ENCODE results near the gene FGD6. TPM values are rescaled to one million over a fixed set of nuclear protein-coding genes. Genes with fewer than 3 reads are reported as not detected.

FGD6 gene
- total RNA-seq, 1 donor from 2014 or later = 42.1 TPM

GRCh38 chr12:95169368-95169767 lies 47.9 kb downstream of the FGD6 start:
- no peaks in the 10 kb centered on the region for H3K27me3 Mint-ChIP-seq (ENCODE audit: unreplicated experiment)
- H3K27ac Mint-ChIP-seq (ENCODE audit: unreplicated experiment) = no peak overlapping the region
- H3K4me1 Mint-ChIP-seq (ENCODE audit: low read depth, unreplicated experiment) = peaks cover 4% of the 10 kb centered on the region
- TF ChIP-seq, protein P1, sequence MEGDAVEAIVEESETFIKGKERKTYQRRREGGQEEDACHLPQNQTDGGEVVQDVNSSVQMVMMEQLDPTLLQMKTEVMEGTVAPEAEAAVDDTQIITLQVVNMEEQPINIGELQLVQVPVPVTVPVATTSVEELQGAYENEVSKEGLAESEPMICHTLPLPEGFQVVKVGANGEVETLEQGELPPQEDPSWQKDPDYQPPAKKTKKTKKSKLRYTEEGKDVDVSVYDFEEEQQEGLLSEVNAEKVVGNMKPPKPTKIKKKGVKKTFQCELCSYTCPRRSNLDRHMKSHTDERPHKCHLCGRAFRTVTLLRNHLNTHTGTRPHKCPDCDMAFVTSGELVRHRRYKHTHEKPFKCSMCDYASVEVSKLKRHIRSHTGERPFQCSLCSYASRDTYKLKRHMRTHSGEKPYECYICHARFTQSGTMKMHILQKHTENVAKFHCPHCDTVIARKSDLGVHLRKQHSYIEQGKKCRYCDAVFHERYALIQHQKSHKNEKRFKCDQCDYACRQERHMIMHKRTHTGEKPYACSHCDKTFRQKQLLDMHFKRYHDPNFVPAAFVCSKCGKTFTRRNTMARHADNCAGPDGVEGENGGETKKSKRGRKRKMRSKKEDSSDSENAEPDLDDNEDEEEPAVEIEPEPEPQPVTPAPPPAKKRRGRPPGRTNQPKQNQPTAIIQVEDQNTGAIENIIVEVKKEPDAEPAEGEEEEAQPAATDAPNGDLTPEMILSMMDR (IDR thresholded peaks at IDR 0.05; ENCODE audit: partially characterized antibody, unreplicated experiment) = no peak
- H3K36me3 Mint-ChIP-seq (ENCODE audit: unreplicated experiment) = no peaks in the 10 kb centered on the region
- no peaks in the 10 kb centered on the region for H3K9me3 Mint-ChIP-seq (ENCODE audit: unreplicated experiment)
- H3K4me3 Mint-ChIP-seq (ENCODE audit: unreplicated experiment) = no peak overlapping the region
- DNase-seq = no peak

GRCh38 chr12:95168746-95169145 lies 48.5 kb downstream of the FGD6 start:
- Mint-ChIP-seq H3K4me1 (ENCODE audit: low read depth, unreplicated experiment) (peaks cover 4% of the 10 kb centered on the region), H3K9me3 (ENCODE audit: unreplicated experiment) (no peaks in the 10 kb centered on the region), H3K27ac (ENCODE audit: unreplicated experiment) (no peak overlapping the region), H3K36me3 (ENCODE audit: unreplicated experiment) (no peaks in the 10 kb centered on the region), H3K27me3 (ENCODE audit: unreplicated experiment) (no peaks in the 10 kb centered on the region), H3K4me3 (ENCODE audit: unreplicated experiment) (no peak overlapping the region)
- TF ChIP-seq, protein P1 (IDR thresholded peaks at IDR 0.05; ENCODE audit: partially characterized antibody, unreplicated experiment) = no peak
- DNase-seq = no peak

DNA sequence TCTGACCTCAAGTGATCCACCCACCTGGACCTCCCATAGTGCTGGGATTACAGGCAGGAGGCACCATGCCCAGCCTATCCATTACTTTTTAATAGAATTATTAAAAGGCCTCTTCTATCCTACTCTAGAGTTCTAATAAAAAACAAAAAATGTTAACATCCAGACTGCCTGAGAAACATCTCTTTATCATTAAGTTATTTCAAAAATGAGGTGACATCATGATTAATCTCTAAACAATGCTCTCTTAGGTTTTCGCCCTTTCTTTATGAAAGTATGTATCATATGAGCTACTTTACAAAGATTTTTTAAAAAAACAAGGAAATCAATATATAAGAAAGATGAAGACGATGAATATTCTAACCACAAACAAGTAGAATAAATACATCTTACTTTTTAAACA lies 52.6 kb downstream of the FGD6 start:
- Mint-ChIP-seq H3K9me3 (ENCODE audit: unreplicated experiment) (no peaks in the 10 kb centered on the region), H3K4me1 (ENCODE audit: low read depth, unreplicated experiment) (peaks cover 5% of the 10 kb centered on the region), H3K36me3 (ENCODE audit: unreplicated experiment) (no peaks in the 10 kb centered on the region), H3K27me3 (ENCODE audit: unreplicated experiment) (no peaks in the 10 kb centered on the region), H3K4me3 (ENCODE audit: unreplicated experiment) (no peak overlapping the region), H3K27ac (ENCODE audit: unreplicated experiment) (no peak overlapping the region)
- TF ChIP-seq, protein P1 (IDR thresholded peaks at IDR 0.05; ENCODE audit: partially characterized antibody, unreplicated experiment) = no peak
- no peak for DNase-seq

- no peak overlapping the region for H3K4me3 Mint-ChIP-seq (ENCODE audit: unreplicated experiment)
- no peaks in the 10 kb centered on the region for H3K36me3 Mint-ChIP-seq (ENCODE audit: unreplicated experiment)
- TF ChIP-seq, protein P1 (IDR thresholded peaks at IDR 0.05; ENCODE audit: partially characterized antibody, unreplicated experiment) = no peak
- no peak for DNase-seq
- peaks cover 2% of the 10 kb centered on the region for H3K27me3 Mint-ChIP-seq (ENCODE audit: unreplicated experiment)
- H3K27ac Mint-ChIP-seq (ENCODE audit: unreplicated experiment) = no peak overlapping the region
- peaks cover 7% of the 10 kb centered on the region for H3K4me1 Mint-ChIP-seq (ENCODE audit: low read depth, unreplicated experiment)
- H3K9me3 Mint-ChIP-seq (ENCODE audit: unreplicated experiment) = peaks cover 3% of the 10 kb centered on the region
These were observed 58.3 kb downstream of the FGD6 start for GRCh38 chr12:95158919-95159318.

DNA sequence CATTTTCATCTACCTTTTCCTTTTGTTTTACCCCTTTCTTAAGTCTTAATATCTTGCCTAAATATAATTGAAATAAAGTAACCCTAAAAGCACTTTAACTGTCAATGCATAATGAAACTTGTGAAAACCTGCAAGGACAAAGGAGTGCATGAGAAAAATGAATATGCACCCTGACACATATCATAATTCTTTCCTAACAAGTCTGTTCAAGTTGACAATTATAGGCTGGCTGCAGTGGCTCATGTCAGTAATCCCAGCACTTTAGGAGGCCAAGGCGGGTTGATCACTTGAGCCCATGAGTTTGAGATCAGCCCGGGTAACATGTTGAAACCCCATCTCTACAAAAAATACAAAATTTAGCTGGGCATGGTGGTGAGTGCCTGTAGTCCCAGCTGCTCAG lies 65.4 kb downstream of the FGD6 start:
- no peak overlapping the region for H3K4me3 Mint-ChIP-seq (ENCODE audit: unreplicated experiment)
- H3K36me3 Mint-ChIP-seq (ENCODE audit: unreplicated experiment) = no peaks in the 10 kb centered on the region
- peaks cover 8% of the 10 kb centered on the region for H3K9me3 Mint-ChIP-seq (ENCODE audit: unreplicated experiment)
- DNase-seq = no peak
- TF ChIP-seq, protein P1 (IDR thresholded peaks at IDR 0.05; ENCODE audit: partially characterized antibody, unreplicated experiment) = no peak
- peaks cover 12% of the 10 kb centered on the region for H3K4me1 Mint-ChIP-seq (ENCODE audit: low read depth, unreplicated experiment)
- peaks cover 6% of the 10 kb centered on the region for H3K27me3 Mint-ChIP-seq (ENCODE audit: unreplicated experiment)
- no peak overlapping the region for H3K27ac Mint-ChIP-seq (ENCODE audit: unreplicated experiment)

All from glutamatergic neuron (in vitro differentiated cells).